Stomach (tissue), 4 donors: Measurements from ENCODE around the gene TTC39B.

ENCODE experiments used
- CTCF ChIP-seq, 7 experiments: fragments of 450-650 bp in 4 of 7; fragments of 200-600 bp in 3 of 7; sonication (generic) in 3 of 7; IDR thresholded peaks; one replicate each; pipeline ENCODE4 v1.5.1; 2016 to 2019; ENCODE audit warnings: antibody characterized with exemption in 7 of 7, control low read depth in 2 of 7, mild to moderate bottlenecking in 1 of 7
- POLR2A ChIP-seq, 4 donors: fragments of 450-650 bp; IDR thresholded peaks; one replicate each; pipeline ENCODE4 v1.6.1; 2016; ENCODE audit warnings: antibody characterized with exemption in 4 of 4, control low read depth in 2 of 4, mild to moderate bottlenecking in 1 of 4, moderate library complexity in 1 of 4

- no peak for TF ChIP-seq POLR2A (IDR thresholded peaks at IDR 0.05)
- no peak for TF ChIP-seq CTCF (IDR thresholded peaks at IDR 0.05)
Observed at GRCh38 chr9:15272377-15272928, 34.6 kb downstream of the TTC39B start.
